ENCODE results near the gene CREB1. TPM values are rescaled to one million over a fixed set of nuclear protein-coding genes. Genes with fewer than 3 reads are reported as not detected.
A peak's percentile ranks its signal among the peaks of the same experiment; 100 is the strongest.

Gene CREB1
- total RNA-seq, 1 donor from 2014 or later, result 111 TPM

GRCh38 chr2:207531032-207531952 is 1.5 kb downstream of the CREB1 start:
- H3K36me3 Mint-ChIP-seq (ENCODE audit: insufficient read depth), result peaks cover 1% of the 10 kb centered on the region
- peaks cover 25% of the 10 kb centered on the region for H3K4me1 Mint-ChIP-seq (ENCODE audit: low read depth)
- peak overlapping the region; percentile 98 for H3K27ac Mint-ChIP-seq
- no peaks in the 10 kb centered on the region for H3K9me3 Mint-ChIP-seq (ENCODE audit: low read depth)
- H3K4me3 Mint-ChIP-seq (ENCODE audit: low read depth), result peak overlapping the region; percentile 89
- H3K27me3 Mint-ChIP-seq, result peaks cover 16% of the 10 kb centered on the region
- no peak for DNase-seq (ENCODE audit: low spot score, unreplicated experiment)
- no peak for TF ChIP-seq CTCF (IDR thresholded peaks at IDR 0.05; ENCODE audit: unreplicated experiment)

GRCh38 chr2:207532676-207533075 is 2.9 kb downstream of the CREB1 start:
- Mint-ChIP-seq H3K27ac (peak overlapping the region; percentile 59), H3K4me3 (ENCODE audit: low read depth) (peak overlapping the region; percentile 89)
- no peak for TF ChIP-seq CTCF (IDR thresholded peaks at IDR 0.05; ENCODE audit: unreplicated experiment)

GRCh38 chr2:207533461-207534008 is 3.8 kb downstream of the CREB1 start:
- H3K27me3 Mint-ChIP-seq, result peaks cover under 1% of the 10 kb centered on the region
- H3K9me3 Mint-ChIP-seq (ENCODE audit: low read depth), result peaks cover 2% of the 10 kb centered on the region
- no peak for DNase-seq (ENCODE audit: low spot score, unreplicated experiment)
- peaks cover 5% of the 10 kb centered on the region for H3K36me3 Mint-ChIP-seq (ENCODE audit: insufficient read depth)
- peaks cover 21% of the 10 kb centered on the region for H3K4me1 Mint-ChIP-seq (ENCODE audit: low read depth)
- H3K4me3 Mint-ChIP-seq (ENCODE audit: low read depth), result no peak overlapping the region
- TF ChIP-seq CTCF (IDR thresholded peaks at IDR 0.05; ENCODE audit: unreplicated experiment), result no peak
- no peak overlapping the region for H3K27ac Mint-ChIP-seq

More at GRCh38 chr2:207532676-207533075, 2.9 kb downstream of the CREB1 start:
- DNase-seq (ENCODE audit: low spot score, unreplicated experiment), result no peak
- Mint-ChIP-seq H3K4me1 (ENCODE audit: low read depth) (peaks cover 28% of the 10 kb centered on the region), H3K27me3 (peaks cover 9% of the 10 kb centered on the region), H3K36me3 (ENCODE audit: insufficient read depth) (peaks cover 2% of the 10 kb centered on the region), H3K9me3 (ENCODE audit: low read depth) (no peaks in the 10 kb centered on the region)

- Mint-ChIP-seq H3K4me1 (ENCODE audit: low read depth) (peaks cover 21% of the 10 kb centered on the region), H3K27ac (no peak overlapping the region), H3K4me3 (ENCODE audit: low read depth) (no peak overlapping the region)
Measured at GRCh38 chr2:207534417-207534816, 4.7 kb downstream of the CREB1 start.

More at GRCh38 chr2:207534417-207534816, 4.7 kb downstream of the CREB1 start:
- no peaks in the 10 kb centered on the region for H3K27me3 Mint-ChIP-seq
- H3K9me3 Mint-ChIP-seq (ENCODE audit: low read depth), result peaks cover 2% of the 10 kb centered on the region
- TF ChIP-seq CTCF (IDR thresholded peaks at IDR 0.05; ENCODE audit: unreplicated experiment), result no peak
- H3K36me3 Mint-ChIP-seq (ENCODE audit: insufficient read depth), result peaks cover 5% of the 10 kb centered on the region
- DNase-seq (ENCODE audit: low spot score, unreplicated experiment), result no peak

Measured in progenitor cell of endocrine pancreas (in vitro differentiated cells).